Mesothelial cell of epicardium (in vitro differentiated cells): Measurements from ENCODE around the gene FAH. TPM values are rescaled to one million over a fixed set of nuclear protein-coding genes. Genes with fewer than 3 reads are reported as not detected.
A peak's percentile ranks its signal among the peaks of the same experiment; 100 is the strongest.

ENCODE experiments used
- DNase-seq, 2 experiments: peaks; one replicate each; pipeline ENCODE4 v3.0.0; 2021; ENCODE audit warnings: low spot score in 2 of 2; ENCODE audit not compliant: unreplicated experiment in 2 of 2
- H3K27ac Mint-ChIP-seq: 2 replicates; pipeline ENCODE4 v1.8.0; 2021; ENCODE audit warnings: mixed read lengths
- H3K27me3 Mint-ChIP-seq: 2 replicates; pipeline ENCODE4 v1.8.0; 2021; ENCODE audit warnings: low read depth, mixed read lengths
- H3K36me3 Mint-ChIP-seq: 2 replicates; pipeline ENCODE4 v1.8.0; 2021; ENCODE audit warnings: mixed read lengths
- H3K4me1 Mint-ChIP-seq: 2 replicates; pipeline ENCODE4 v1.8.0; 2021; ENCODE audit warnings: mixed read lengths
- H3K4me3 Mint-ChIP-seq: 2 replicates; pipeline ENCODE4 v1.8.0; 2021; ENCODE audit warnings: mild to moderate bottlenecking, moderate library complexity, mixed read lengths
- H3K9me3 Mint-ChIP-seq: 2 replicates; pipeline ENCODE4 v1.8.0; 2021; ENCODE audit warnings: mixed read lengths
- CTCF ChIP-seq: fragments of 200-600 bp; sonication (generic); IDR thresholded peaks from one replicate; pipeline ENCODE4 v1.5.0; 2021; ENCODE audit warnings: antibody characterized with exemption; ENCODE audit not compliant: unreplicated experiment
- total RNA-seq: library from RNA; stranded (reverse); gene quantifications from 3 replicates; pipeline ENCODE4 v1.2.1, GENCODE V29; 2021

The FAH gene
- total RNA-seq, 1 donor from 2014 or later = 39.7 TPM

- Mint-ChIP-seq H3K27ac (no peak overlapping the region), H3K4me3 (no peak overlapping the region), H3K9me3 (no peaks in the 10 kb centered on the region), H3K27me3 (no peaks in the 10 kb centered on the region), H3K36me3 (peaks cover 26% of the 10 kb centered on the region), H3K4me1 (no peaks in the 10 kb centered on the region)
- DNase-seq = no peak
- no peak for TF ChIP-seq CTCF
Observed at GRCh38 chr15:80136854-80137253, 15.9 kb upstream of the FAH start.

- Mint-ChIP-seq H3K27me3 (no peaks in the 10 kb centered on the region), H3K4me3 (no peak overlapping the region), H3K9me3 (no peaks in the 10 kb centered on the region), H3K27ac (no peak overlapping the region), H3K36me3 (peaks cover 16% of the 10 kb centered on the region), H3K4me1 (no peaks in the 10 kb centered on the region)
- TF ChIP-seq CTCF = no peak
- DNase-seq = no peak
Observed at GRCh38 chr15:80138961-80139360, 13.8 kb upstream of the FAH start.

- Mint-ChIP-seq H3K36me3 (peaks cover 4% of the 10 kb centered on the region), H3K27ac (no peak overlapping the region), H3K27me3 (no peaks in the 10 kb centered on the region), H3K4me3 (no peak overlapping the region), H3K4me1 (no peaks in the 10 kb centered on the region), H3K9me3 (peaks cover 5% of the 10 kb centered on the region)
- no peak for TF ChIP-seq CTCF
- DNase-seq = no peak
Observed at GRCh38 chr15:80140909-80141308, 11.9 kb upstream of the FAH start.

GRCh38 chr15:80141916-80142598 lies 10.7 kb upstream of the FAH start:
- Mint-ChIP-seq H3K4me3 (no peak overlapping the region), H3K27me3 (no peaks in the 10 kb centered on the region), H3K4me1 (no peaks in the 10 kb centered on the region), H3K36me3 (peaks cover 4% of the 10 kb centered on the region), H3K9me3 (peaks cover 12% of the 10 kb centered on the region), H3K27ac (peak overlapping the region; percentile 1)
- no peak for DNase-seq
- no peak for TF ChIP-seq CTCF

GRCh38 chr15:80142646-80143045 lies 10.2 kb upstream of the FAH start:
- no peak for DNase-seq
- no peak for TF ChIP-seq CTCF
- Mint-ChIP-seq H3K36me3 (peaks cover 4% of the 10 kb centered on the region), H3K27ac (peak overlapping the region; percentile 1), H3K9me3 (peaks cover 12% of the 10 kb centered on the region), H3K4me1 (no peaks in the 10 kb centered on the region), H3K27me3 (no peaks in the 10 kb centered on the region), H3K4me3 (no peak overlapping the region)
